ENCODE results near the gene SMAD5.

The SMAD5 gene

GRCh38 chr5:136132557-136133221 lies at the start of gene SMAD5:
TSS of gene SMAD5 (plus strand) at chr5:136132845. CDS start at chr5:136153761, 20,916 bp downstream.
- FAIRE-seq = no peak
- DNase-seq (ENCODE audit: insufficient read length, low spot score) = peak; percentile 93

- DNase-seq (ENCODE audit: insufficient read length, low spot score) (no peak), FAIRE-seq (no peak)
These were observed 47.9 kb upstream of the SMAD5 start for GRCh38 chr5:136084698-136085097.

GRCh38 chr5:136086783-136087566 lies 45.7 kb upstream of the SMAD5 start:
- DNase-seq (ENCODE audit: insufficient read length, low spot score) = no peak
- FAIRE-seq = no peak

GRCh38 chr5:136087961-136088871 lies 44.4 kb upstream of the SMAD5 start:
- no peak for FAIRE-seq

GRCh38 chr5:136089791-136090190 lies 42.9 kb upstream of the SMAD5 start:
- DNase-seq (ENCODE audit: insufficient read length, low spot score) = no peak
- no peak for FAIRE-seq

More at GRCh38 chr5:136087961-136088871, 44.4 kb upstream of the SMAD5 start:
- no peak for DNase-seq (ENCODE audit: insufficient read length, low spot score)

- DNase-seq (ENCODE audit: insufficient read length, low spot score) (no peak), FAIRE-seq (no peak)
These were observed 42.3 kb upstream of the SMAD5 start for GRCh38 chr5:136090319-136090718.

GRCh38 chr5:136094189-136094912 lies 38.3 kb upstream of the SMAD5 start:
- DNase-seq (ENCODE audit: insufficient read length, low spot score) = no peak
- FAIRE-seq = no peak

- DNase-seq (ENCODE audit: insufficient read length, low spot score) (no peak), FAIRE-seq (no peak)
These were observed 37.6 kb upstream of the SMAD5 start for GRCh38 chr5:136094913-136095641.

GRCh38 chr5:136098176-136098575 lies 34.5 kb upstream of the SMAD5 start:
- DNase-seq (ENCODE audit: insufficient read length, low spot score) = no peak
- no peak for FAIRE-seq

GRCh38 chr5:136099870-136100269 lies 32.8 kb upstream of the SMAD5 start:
- no peak for DNase-seq (ENCODE audit: insufficient read length, low spot score)
- no peak for FAIRE-seq

GRCh38 chr5:136101884-136102283 lies 30.8 kb upstream of the SMAD5 start:
- FAIRE-seq (no peak), DNase-seq (ENCODE audit: insufficient read length, low spot score) (no peak)

- FAIRE-seq (peak; percentile 87), DNase-seq (ENCODE audit: insufficient read length, low spot score) (no peak)
These were observed 29.5 kb upstream of the SMAD5 start for GRCh38 chr5:136103118-136103517.

- no peak for FAIRE-seq
- no peak for DNase-seq (ENCODE audit: insufficient read length, low spot score)
These were observed 28.2 kb upstream of the SMAD5 start for GRCh38 chr5:136104306-136104965.

GRCh38 chr5:136106351-136107031 lies 26.2 kb upstream of the SMAD5 start:
- DNase-seq (ENCODE audit: insufficient read length, low spot score) (no peak), FAIRE-seq (no peak)

GRCh38 chr5:136108180-136108611 lies 24.4 kb upstream of the SMAD5 start:
- DNase-seq (ENCODE audit: insufficient read length, low spot score) = no peak
- FAIRE-seq = peak; percentile 39

- FAIRE-seq = no peak
- DNase-seq (ENCODE audit: insufficient read length, low spot score) = no peak
These were observed 23.9 kb upstream of the SMAD5 start for GRCh38 chr5:136108766-136109165.

GRCh38 chr5:136109453-136110135 lies 23.1 kb upstream of the SMAD5 start:
- DNase-seq (ENCODE audit: insufficient read length, low spot score) (no peak), FAIRE-seq (no peak)

GRCh38 chr5:136113606-136114005 lies 19.0 kb upstream of the SMAD5 start:
- DNase-seq (ENCODE audit: insufficient read length, low spot score) (no peak), FAIRE-seq (no peak)
